ENCODE data around the gene ZNF853.

The ZNF853 gene

GRCh38 chr7:6588566-6588965, 26.8 kb upstream of the ZNF853 start:
- ChIA-PET POLR2A (no interaction called here), CTCF (interaction anchor here (1.5 to 4.8 kb wide), 4 partner anchors 13 to 269 kb away, joined by 4 to 63 read pairs (median 6); partner anchors contain the start of gene ZDHHC4)
- TF ChIP-seq, protein P1, sequence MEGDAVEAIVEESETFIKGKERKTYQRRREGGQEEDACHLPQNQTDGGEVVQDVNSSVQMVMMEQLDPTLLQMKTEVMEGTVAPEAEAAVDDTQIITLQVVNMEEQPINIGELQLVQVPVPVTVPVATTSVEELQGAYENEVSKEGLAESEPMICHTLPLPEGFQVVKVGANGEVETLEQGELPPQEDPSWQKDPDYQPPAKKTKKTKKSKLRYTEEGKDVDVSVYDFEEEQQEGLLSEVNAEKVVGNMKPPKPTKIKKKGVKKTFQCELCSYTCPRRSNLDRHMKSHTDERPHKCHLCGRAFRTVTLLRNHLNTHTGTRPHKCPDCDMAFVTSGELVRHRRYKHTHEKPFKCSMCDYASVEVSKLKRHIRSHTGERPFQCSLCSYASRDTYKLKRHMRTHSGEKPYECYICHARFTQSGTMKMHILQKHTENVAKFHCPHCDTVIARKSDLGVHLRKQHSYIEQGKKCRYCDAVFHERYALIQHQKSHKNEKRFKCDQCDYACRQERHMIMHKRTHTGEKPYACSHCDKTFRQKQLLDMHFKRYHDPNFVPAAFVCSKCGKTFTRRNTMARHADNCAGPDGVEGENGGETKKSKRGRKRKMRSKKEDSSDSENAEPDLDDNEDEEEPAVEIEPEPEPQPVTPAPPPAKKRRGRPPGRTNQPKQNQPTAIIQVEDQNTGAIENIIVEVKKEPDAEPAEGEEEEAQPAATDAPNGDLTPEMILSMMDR (IDR thresholded peaks at IDR 0.05; ENCODE audit: insufficient read depth, low read length, missing control alignments): no peak
- H3K4me3 ChIP-seq (ENCODE audit: low read depth, low read length): no peak overlapping the region
- no peak for DNase-seq (ENCODE audit: low read depth, low spot score)

DNA sequence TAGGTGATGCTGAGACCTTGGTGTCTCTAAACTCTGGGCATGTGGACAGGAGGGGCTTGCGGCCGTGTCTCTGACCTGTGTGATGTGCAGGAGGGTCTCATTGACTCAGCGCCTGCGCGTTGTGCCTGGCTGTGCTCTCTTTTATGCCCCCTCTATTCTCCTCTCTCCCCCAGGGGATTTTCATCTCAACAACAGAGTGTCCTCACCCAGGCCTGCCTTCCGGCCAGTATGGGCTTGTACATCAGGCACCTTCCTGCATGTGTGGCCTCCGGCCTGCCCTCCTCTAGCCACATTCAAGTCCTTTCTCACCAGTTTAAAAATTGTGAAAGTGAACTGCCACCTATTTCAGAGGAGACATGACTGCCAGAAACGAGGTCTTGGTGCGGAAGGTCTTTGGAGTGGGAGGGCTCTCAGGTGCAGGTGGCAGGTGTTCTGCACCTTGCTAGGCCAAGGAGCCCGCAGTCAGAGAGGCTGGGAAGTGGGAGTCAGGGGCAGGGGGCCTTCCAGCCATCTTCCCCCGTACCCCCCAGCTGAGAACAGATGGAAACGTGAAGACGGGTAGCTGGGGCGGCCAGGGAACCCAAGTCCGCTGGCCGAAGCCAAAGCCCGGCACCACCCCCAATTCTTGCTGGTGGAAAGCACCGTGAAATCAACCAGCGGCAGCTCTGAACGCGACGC, 26.1 kb upstream of the ZNF853 start:
- H3K4me3 ChIP-seq (ENCODE audit: low read depth, low read length): peak overlapping the region; percentile 93
- DNase-seq (ENCODE audit: low read depth, low spot score): no peak
- POLR2A ChIA-PET: interaction anchor here (0.6 to 2.0 kb wide), 4 partner anchors 11 to 23 kb away, joined by 3 to 21 read pairs (median 4); partner anchors contain the start of gene ZDHHC4
- TF ChIP-seq, protein P1 (IDR thresholded peaks at IDR 0.05; ENCODE audit: insufficient read depth, low read length, missing control alignments): no peak
- CTCF ChIA-PET: interaction anchor here (0.6 to 4.8 kb wide), 8 partner anchors 8 to 269 kb away, joined by 3 to 63 read pairs (median 6); partner anchors contain the start of gene ZDHHC4

- CTCF ChIA-PET: interaction anchor here (0.6 to 4.8 kb wide), 13 partner anchors 9 to 268 kb away, joined by 3 to 63 read pairs (median 4); partner anchors contain the start of gene ZDHHC4
- H3K4me3 ChIP-seq (ENCODE audit: low read depth, low read length): peak within 1 kb of the TSS; percentile 93
- no peak for DNase-seq (ENCODE audit: low read depth, low spot score)
- TF ChIP-seq, protein P1 (IDR thresholded peaks at IDR 0.05; ENCODE audit: insufficient read depth, low read length, missing control alignments): peak; percentile 53
- POLR2A ChIA-PET: interaction anchor here (0.6 to 2.0 kb wide), 4 partner anchors 10 to 22 kb away, joined by 3 to 21 read pairs (median 4); partner anchors contain the start of gene ZDHHC4
Observed at GRCh38 chr7:6589829-6590644, 25.4 kb upstream of the ZNF853 start, which contains the start of gene INTS15. TSS of gene INTS15 (plus strand) at chr7:6590021. CDS start at chr7:6590284, 263 bp downstream.

- CTCF ChIA-PET: interaction anchor here (0.6 to 4.8 kb wide), 10 partner anchors 10 to 81 kb away, joined by 3 to 63 read pairs (median 4); partner anchors contain the start of gene ZDHHC4
- H3K4me3 ChIP-seq (ENCODE audit: low read depth, low read length): peak overlapping the region; percentile 93
- DNase-seq (ENCODE audit: low read depth, low spot score): no peak
- POLR2A ChIA-PET: interaction anchor here (2.0 kb wide), 1 partner anchor 14 kb away, joined by 21 read pairs; the partner anchor contains the start of gene ZDHHC4
- TF ChIP-seq, protein P1 (IDR thresholded peaks at IDR 0.05; ENCODE audit: insufficient read depth, low read length, missing control alignments): no peak
Observed at GRCh38 chr7:6590645-6591110, 24.7 kb upstream of the ZNF853 start.

DNA sequence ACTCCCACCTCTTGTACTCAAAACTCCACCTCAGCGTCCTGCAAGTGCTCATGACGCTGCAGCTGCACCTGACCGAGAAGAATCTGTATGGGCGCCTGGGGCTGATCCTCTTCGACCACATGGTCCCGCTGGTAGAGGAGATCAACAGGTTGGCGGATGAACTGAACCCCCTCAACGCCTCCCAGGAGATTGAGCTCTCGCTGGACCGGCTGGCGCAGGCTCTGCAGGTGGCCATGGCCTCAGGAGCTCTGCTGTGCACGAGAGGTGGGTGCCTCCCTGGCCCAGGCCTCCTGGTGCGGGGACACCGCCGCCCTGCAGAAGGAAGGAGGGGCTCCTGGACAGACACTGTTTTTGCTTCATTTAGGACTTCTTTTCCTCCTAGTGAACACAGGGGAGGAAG, 15.3 kb upstream of the ZNF853 start:
- TF ChIP-seq, protein P1 (IDR thresholded peaks at IDR 0.05; ENCODE audit: insufficient read depth, low read length, missing control alignments): no peak
- CTCF ChIA-PET: interaction anchor here (0.7 to 1.4 kb wide), 4 partner anchors 15 to 38 kb away, joined by 3 to 4 read pairs (median 4); partner anchors contain the start of gene ZDHHC4
- DNase-seq (ENCODE audit: low read depth, low spot score): no peak
- POLR2A ChIA-PET: interaction anchor here (0.6 to 0.7 kb wide), 2 partner anchors 10 to 27 kb away, joined by 3 read pairs; partner anchors contain the start of gene INTS15
- no peak overlapping the region for H3K4me3 ChIP-seq (ENCODE audit: low read depth, low read length)
